Hematopoietic multipotent progenitor cell treated with erythropoietin and hydrocortisone succinate and interleukin-3 and kit ligand, for 4 days (in vitro differentiated cells): Measurements from ENCODE around the gene LRCOL1.

Source experiments
- DNase-seq: peaks from one replicate; pipeline ENCODE4 v3.0.0-alpha.2; 2015

LRCOL1 gene

DNA sequence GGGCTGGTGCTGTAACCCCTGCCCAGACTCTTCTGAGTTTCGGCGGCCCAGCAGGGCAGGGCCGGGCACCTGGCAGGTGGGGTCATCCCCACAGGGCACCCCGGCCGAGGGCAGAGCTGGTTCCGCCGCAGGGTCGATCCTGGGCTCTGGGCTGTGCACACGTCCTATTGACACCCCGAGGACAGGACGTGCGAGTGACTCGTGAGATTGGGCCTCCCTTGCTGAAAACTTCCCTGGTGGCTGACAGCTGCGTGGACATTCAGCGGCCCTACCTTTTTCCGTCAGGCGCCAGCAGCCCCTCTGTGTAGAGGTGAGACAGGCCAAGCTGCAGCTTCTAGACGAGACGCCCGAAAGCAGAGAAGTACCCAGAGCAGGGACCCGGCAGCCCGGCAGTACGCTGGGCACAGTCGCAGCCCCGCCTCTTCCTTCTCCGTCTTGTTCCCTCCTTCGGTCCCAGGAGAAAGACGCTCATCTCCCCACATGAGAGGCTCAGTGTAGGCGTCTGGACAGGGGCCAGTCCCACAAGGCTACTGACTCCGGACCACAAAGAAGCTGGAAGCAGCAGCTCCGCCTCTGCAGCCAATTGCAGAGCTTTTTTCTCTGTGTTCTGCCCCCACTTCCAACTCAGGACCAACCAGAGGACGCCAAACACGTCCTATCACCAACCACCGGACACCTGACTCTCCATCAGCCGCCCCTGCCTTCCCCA is at the start of gene LRCOL1:
TSS of gene LRCOL1 (minus strand) at position 532 of the 709 bp plus-strand sequence. CDS start 4,331 bp downstream, outside the sequence.
- peak; percentile 22 for DNase-seq

- DNase-seq, result peak; percentile 56
Measured at GRCh38 chr12:132660052-132660451, 49.7 kb upstream of the LRCOL1 start.

GRCh38 chr12:132659146-132659545 is 48.8 kb upstream of the LRCOL1 start:
- DNase-seq, result no peak

DNA sequence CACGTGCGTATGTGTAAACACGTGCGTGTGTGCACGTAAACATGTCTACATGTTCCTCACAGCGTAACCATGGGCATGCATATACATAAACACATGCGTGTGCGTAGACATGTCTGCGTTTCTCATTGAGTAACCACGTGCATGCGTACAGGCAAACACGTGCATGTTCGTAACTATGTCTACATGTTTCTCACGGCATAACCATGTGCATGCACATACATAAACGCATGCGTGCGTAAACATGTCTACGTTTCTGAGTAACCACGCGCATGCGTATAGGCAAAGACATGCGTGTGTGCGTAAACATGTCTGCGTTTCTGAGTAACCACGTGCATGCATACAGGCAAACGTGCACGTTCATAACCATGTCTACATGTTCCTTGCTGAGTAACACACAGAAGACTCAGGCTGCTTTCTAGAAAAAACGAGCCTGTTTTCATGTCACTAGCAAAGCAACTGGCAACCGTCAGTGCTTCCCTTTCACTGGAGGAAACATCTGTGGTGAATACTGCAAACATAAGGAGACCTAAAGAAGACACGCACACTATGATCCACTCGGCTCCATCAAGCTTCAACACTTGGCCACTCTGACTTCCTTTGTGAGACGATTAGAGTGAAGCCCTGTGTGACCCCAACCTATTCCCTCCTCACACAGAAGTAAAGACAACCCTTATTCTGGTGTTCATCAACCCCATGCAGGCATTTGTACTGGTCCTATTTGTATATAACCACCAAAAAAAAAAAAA is 47.9 kb upstream of the LRCOL1 start:
- peak; percentile 81 for DNase-seq

DNA sequence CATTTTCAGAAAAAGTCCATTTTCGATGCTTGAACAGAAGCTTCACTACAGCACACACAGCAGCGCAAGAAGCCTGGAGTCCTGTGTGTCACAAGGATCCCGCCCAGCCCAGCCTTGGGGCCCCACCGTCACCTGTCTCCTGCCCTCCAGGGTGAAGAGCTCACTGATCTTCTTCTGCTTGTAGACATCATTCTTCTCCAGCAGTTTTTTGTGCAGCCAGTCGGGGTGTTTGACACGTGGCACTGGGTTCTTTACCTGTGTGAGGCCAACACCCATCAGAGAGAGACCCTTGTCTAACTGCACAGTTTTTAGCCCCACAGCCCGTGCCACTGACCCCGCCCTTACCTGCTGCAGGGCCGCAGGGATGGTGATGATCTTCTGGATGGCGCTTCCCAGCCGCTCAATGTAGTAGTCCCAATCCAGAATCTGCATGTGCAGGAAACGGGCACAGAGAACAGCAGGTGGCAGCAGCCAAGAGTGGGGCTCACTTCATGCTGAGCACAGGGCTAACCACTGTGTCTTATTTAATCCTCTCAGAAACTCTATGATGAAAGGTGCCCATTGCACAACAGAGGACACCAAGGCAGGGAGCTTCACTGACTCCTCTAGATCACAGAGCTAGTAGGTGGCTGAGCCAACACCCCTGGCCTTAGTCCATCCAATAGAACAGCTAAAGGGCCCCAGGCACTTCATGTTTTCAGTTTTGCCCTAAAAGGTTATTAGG is 46.8 kb upstream of the LRCOL1 start:
- peak; percentile 54 for DNase-seq

DNA sequence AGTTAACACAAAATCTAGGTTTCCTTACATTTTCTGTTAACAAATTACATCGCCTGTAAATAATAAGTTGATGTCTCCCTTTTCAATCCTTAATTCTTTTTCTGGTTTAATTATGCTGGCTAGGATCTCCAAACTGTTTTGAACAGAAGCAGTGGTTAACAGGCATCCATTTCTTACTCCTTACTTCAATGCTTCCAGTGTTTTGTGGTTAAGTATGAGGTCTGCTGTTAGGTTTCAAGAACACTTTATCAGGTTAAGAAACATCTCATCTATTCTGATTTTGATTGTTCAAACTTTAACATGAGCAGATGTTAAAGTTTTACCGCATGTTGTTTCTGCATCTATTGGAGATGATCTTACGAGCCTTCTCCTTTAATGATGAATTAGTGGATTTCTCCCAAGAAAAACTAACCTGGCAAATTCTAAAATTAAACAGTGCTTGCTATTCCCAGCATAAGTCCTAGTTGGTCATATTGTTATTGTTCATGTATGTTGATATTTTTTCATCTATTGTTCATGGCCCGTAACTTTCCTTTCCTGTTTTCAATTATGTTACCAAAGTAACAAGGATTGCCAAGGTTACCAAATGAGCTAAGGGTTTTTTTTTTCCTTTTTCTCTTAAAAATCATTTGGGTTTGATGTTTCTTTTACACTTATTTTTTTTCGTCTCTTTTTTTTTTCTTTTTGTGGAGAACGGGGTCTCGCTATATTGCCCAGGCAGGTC is 43.3 kb upstream of the LRCOL1 start:
- no peak for DNase-seq

DNA sequence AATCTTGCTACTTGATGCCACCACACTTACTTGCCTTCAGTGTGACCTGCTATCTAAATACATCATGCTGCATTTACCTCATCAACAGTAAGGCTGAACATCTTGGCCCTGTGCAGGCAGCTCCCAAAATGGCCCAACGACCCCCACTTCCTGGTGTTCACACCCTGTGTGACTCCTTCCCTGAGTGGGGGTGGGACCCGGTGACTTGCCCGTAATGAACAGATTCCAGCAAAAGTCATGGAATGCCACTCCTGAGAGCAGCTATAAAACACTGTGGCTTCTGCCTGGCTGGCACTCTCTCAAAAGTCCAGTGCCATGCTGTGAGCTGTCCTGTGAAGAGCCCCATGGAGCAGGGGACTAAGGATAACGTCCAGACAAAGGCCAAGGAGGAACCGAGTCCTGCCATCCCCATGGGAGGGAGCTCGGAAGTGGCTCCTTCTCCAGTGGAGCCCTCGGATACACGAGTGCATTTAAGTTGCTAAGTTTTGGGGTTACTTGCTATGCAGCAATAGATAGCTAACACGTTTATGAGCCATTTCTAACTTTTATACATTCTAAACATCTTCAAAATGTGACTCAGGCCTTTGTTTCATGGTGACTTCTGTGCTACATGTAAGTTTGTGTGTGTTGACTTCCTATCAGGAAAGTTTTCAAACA is 41.2 kb upstream of the LRCOL1 start:
- DNase-seq, result no peak

- DNase-seq, result no peak
Measured at GRCh38 chr12:132649226-132649945, 39.0 kb upstream of the LRCOL1 start.

DNA sequence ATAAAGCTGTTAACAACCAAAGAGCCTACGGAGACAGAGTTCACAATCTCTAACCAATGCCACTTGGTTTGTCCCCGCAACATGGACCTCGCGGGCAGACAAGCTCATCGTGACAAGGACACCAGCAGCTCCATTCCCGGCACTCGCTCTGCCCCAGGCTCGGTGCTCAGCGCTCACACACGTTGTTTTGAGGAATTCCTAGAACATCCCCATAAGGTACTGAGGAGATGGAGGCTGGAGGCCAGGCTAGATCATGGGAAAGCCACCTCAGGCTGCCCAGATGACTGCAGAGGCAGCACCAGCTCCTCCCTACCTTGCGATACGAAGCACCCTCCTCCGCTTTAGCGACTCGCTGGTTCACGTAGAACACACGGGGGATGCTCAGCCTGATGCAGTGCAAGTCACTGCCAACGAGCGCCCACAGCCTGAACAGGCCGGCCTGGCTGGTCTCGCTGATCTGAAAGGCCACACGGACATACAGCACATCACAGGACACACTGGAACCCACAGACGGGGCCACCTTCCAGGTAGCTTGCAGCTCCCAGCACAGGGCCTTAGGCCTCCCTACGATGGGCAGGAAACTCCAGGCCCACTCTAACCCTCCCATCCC is 38.3 kb upstream of the LRCOL1 start:
- no peak for DNase-seq

- no peak for DNase-seq
Measured at GRCh38 chr12:132647858-132648257, 37.5 kb upstream of the LRCOL1 start.

- DNase-seq, result no peak
Measured at GRCh38 chr12:132646850-132647249, 36.5 kb upstream of the LRCOL1 start.

GRCh38 chr12:132642846-132643835 is 32.8 kb upstream of the LRCOL1 start:
- DNase-seq, result no peak

DNA sequence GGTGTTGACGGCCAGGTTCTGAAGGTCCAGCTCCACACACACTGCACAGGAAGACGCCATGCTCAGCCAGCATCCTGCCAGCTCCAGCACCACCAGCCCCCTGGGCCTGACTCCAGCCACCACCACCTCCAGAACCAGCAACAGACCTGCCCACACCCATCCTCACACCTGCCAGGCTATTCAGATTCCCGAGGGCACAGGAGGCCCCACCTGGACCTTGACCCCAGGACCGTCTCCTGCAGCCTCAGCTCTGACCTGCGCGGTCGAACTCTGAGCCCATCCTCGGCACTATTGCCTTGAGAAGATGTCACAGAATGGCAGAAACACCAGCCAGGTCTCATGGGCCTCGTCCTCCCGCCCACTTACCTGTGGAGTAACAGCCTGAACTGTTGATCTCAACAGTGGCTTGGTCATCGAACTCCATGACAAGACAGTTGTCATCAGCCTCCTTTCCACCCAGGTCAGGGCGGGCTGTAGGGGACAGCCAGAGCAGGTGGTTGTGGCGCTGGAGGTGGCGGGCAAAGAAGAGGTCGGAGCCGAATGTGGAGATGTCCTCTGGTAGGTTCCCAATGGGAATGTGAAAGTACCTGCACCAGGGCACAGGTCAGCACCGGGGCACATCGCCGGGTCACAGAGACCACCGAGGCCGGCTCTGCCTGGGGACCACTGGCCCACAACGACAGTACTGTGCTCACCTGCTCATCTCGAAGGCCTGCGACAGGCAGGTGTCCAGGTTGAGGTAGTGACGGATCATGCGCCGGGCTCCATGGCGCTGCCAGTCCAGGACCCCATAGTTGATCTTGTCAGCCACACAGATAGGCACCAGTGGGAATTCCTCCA is 31.6 kb upstream of the LRCOL1 start:
- DNase-seq, result no peak

GRCh38 chr12:132640936-132641335 is 30.6 kb upstream of the LRCOL1 start:
- DNase-seq, result peak; percentile 93

DNA sequence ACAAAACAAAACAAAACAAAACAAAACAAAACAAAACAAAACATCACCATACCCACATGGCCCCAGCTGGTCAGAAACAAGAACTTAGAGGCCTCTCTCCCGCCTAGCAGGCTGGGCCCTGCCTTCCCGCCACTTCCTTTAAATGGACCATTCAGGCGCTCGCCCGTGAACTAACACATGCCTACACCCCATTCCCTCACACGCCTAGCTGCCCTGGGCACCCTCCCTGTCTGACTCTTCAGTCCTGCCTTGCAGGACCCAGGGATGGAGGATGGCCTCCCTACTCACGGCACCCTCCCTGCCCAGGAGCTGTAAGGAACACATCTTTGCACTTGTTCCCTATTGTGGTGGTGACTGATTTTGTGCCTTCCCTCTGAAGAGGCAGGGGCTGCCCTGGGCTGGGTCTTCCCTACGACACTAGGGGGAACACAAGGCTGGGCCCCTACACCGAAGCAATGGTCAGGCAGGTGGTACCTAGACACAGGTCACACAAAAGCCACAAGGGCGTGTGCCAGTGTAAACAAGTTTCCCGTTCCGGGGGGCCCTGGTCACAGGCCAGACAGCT is 29.7 kb upstream of the LRCOL1 start:
- peak; percentile 65 for DNase-seq

DNA sequence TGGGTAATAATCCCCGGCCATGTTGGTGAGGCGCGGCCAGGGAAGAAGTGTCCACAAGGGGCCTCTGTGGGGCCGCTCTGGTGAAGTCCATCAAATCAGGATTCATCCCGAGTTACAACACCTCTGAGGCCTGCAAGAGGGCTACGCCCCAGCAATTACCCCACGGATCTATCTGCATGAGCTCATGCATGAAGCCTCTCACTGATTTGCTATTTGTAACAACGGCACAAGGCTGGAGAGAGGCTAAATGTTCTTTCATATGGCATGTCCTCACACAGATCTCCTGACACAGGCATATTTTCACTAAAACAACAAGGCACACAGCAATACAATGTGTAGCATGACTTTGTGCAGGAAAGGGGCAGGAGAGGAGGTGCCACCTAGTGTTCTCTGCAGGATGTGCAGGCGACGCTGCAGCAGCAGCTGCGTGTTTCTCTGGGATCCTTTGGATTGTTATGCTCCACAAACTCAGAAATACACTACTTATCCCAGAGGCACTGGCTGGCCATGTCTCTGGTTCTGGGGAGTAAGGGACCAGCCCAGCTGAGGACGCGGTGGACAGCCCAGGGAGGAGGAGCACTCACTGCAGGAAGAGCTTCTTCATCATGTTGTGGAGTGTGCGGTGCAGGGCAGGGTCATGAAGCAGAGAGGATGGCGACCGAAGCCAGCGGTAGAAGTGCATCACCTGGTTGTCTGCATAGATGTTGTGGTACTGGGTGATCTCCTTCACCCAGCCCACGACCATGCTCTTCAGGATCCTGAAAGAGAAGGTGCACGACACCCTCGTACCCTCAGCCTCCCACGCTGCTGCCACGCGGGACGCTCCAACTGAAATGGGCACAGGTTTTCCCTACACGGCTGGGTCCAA is 28.4 kb upstream of the LRCOL1 start:
- peak; percentile 71 for DNase-seq

DNA sequence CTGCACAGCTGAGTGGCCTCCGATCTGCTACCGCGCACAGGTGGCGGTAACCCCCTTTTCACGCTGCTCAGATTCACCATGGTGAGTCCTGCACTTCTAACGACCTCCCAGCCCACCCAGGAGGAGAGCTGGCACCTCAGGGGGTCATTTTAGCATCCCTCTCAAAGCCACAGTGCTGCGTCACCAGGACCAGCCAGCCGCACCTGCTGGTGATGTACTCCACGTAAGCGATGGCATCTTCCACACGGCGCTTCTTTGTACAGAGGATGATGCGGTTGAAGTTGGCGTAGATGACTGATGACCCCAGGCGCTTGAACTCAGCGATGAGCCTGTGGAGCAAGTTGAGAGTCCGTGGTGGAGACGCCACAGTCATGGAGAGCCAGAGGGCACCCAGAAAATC is 27.4 kb upstream of the LRCOL1 start:
- DNase-seq, result no peak
